Left colon (tissue), 2 donors: ENCODE data around the gene KASH5. TPM values are rescaled to one million over a fixed set of nuclear protein-coding genes. Genes with fewer than 3 reads are reported as not detected.

Experiments
- ATAC-seq: fragments of 200-7000 bp; cut with Tn5 transposase; one replicate; pipeline ENCODE4 v1.9.1; 2020; ENCODE audit warnings: mild to moderate bottlenecking, moderate library complexity
- DNase-seq, 2 donors: peaks; one replicate each; pipeline ENCODE4 v3.0.0-alpha.2; 2020
- intact Hi-C, 2 donors: fragments of 100-400 bp; cut with DNase I in 1 of 2; cut with micrococcal nuclease in 1 of 2; formaldehyde crosslinking; loops; one replicate each; pipeline versions ENCODE4 v1.11.2 to v1.14.0; 2022; cut with DNase I, micrococcal nuclease
- total RNA-seq, 2 donors: library from RNA; stranded (reverse); fragmentation: NEBNext Ultra II Directional; extraction: Animal tissue kit (Norgen Biotek cat#: 25700); gene quantifications; one replicate each; pipeline ENCODE4 v1.2.1, GENCODE V29; 2021
- donor health status: DM: no; HTN: no; CAD: no.
- donor health status: DM: yes; HTN: yes; CAD: no.

The KASH5 gene
- total RNA-seq, 2 donors from 2014 or later = not detected

DNA sequence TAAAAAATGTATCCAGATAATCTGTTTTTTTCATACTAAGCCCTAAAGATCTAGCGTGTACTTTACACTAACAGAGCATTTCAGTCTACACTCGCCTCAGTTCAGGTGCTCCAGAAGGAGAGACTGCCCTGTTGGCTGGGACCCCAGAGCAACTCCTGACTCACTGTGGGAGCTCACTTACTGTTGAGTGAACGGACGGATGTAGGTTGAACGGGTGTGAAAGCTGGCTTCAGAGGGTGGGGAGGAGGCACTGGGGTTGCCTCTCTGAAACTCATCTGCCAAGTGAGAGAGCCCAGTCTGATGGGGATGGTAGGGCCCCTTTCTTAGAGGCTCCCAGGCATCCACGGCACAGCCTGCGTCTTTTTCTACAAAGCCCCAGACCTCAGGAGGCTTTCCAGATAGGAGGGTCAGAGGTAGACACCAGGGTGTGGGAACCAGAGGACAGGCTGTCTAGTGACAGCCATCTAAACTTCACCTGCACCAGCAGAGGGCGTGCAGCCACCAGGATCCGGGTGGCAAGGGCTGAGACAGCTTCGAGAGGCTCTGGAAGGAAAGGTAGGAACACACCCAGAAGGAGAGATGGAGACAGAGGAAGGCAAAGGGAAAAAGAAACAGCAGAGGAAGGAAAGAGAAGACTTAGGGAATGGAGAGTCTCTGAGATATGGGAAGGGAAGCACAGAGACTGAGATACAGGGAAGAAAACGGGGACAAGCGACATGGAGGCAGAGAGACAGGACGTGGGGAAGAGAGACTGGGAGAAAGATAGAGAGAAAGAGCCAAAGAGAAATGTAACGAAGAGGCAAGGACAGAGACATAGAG, 3.7 kb downstream of the KASH5 start:
- DNase-seq = peak; percentile 64 to 83
- peak; percentile 96 for ATAC-seq
- intact Hi-C loops = loop anchor here in 1 of 2 donors (5.0 kb wide), 1 partner anchor 51 kb away; the partner anchor contains the start of gene SLC17A7

DNA sequence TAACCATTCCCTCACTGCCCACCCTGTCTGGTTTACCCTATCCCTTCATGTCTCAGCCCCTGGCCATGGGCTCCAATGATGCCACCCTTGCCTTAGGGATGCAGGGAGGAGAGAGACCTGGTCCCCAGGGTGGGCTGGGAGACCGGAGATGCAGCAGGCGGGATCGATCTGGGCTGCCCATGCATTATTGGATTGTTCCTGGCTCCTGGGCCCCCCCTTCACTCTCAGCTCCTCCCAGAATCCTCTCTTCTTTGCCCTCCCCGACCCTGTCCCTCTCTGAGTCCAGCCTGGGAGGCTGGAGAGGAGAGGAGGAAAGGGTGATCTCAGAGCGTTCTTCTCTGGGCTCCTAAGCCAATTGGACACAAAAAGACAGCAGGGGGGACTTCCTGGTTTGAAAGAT, 5.8 kb downstream of the KASH5 start:
- intact Hi-C loops = loop anchor here in 1 of 2 donors (5.0 kb wide), 1 partner anchor 48 kb away; the partner anchor contains the start of gene SLC17A7
- DNase-seq (no peak), ATAC-seq (no peak)

DNA sequence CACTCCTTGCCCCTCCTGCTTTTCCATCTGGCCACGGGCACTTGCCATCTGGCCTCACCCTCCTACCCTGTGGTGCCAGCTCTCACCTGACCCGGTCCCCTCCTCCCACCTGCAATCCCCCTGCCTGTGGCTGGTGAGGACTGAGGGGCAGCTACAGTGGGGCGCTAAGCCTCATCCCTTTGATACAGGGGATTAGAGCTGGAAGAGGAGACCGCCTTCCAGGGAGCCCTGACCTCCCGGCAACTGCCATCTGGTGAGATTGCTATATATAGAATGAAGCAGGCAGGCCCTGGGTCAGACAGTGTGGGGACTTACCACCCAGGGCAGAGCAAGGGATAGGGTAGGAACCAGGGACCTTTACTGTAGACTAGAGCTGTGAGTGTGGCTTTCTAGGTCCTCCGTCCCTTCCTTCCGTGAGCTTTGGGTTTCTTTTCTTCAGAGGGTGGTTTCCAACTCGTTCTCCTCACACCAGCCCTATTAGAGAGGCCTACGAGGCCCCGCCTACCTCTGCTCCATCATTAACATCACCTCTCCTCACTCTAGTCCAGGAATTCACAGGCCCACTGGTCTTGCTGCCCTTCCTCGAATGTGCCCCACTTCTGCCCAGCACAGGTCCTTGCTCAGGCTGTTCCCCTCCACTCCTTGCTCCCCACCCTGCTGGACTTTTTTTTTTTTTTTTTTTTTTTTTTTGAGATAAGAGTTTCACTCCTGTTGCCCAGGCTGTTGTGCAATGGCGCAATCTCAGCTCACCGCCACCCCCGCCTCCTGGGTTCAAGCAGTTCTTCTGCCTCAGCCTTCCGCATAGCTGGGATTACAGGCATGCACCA, 7.7 kb downstream of the KASH5 start:
- DNase-seq (no peak), ATAC-seq (no peak)
- intact Hi-C loops = no loop called here

DNA sequence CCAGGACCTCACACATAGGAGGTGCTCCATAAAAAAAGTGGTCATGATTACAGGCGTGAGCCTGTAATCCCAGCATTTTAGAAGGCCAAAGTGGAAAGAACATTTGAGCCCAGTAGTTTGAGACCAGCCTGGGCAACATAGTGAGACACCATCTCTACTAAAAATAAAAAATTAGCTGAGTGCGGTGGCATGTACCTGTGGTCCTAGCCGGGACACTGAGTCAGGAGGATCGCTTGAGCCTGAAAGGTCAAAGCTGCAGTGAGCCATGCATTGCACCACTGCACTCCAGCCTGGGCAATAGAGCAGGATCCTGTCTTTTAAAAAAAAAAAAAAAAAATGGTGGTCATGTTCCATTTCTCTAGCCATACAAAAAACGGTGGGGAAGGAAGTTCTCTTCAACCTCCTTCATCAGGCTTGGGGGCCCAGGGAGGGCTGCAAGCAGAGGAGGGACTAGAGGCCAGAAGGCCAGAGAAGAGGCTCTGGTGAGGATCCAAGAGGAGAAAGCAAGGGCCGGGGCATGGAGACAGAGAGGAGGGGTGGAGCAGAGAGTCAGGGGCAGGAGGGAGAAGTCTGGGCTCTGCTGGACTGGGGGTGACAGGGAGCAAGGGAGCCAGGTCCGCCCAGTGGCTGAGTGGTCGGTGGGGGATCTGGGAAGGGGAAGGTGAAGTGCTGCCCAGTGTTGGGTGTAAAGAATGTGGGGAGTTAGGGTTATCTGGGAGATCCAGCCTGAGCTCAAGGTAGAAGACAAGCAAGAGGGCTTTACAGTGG, 8.9 kb downstream of the KASH5 start:
- DNase-seq (no peak), ATAC-seq (no peak)
- intact Hi-C loops = no loop called here

- intact Hi-C loops = no loop called here
Measured at GRCh38 chr19:49398001-49398615, 10.1 kb downstream of the KASH5 start.

DNA sequence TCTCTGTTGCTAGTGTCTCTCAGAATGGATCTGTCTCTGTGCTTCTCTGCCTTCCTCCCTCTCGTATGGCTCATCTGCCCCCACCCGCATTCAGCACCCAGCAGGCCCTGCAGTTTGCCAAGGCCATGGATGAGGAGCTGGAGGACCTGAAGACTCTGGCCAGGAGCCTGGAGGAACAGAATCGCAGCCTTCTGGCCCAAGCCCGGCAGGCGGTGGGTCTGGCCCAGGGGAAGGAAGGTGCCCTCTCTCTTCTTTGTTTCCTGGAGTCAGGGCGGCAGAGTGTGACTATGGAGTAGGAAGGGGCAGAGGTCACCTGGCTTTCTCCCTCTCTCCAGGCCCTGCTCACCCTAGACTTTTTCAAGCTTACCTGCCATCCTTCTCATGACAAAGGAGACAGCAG, 10.9 kb downstream of the KASH5 start:
- intact Hi-C loops = no loop called here

More at GRCh38 chr19:49398001-49398615, 10.1 kb downstream of the KASH5 start:
- ATAC-seq (no peak), DNase-seq (no peak)

DNA sequence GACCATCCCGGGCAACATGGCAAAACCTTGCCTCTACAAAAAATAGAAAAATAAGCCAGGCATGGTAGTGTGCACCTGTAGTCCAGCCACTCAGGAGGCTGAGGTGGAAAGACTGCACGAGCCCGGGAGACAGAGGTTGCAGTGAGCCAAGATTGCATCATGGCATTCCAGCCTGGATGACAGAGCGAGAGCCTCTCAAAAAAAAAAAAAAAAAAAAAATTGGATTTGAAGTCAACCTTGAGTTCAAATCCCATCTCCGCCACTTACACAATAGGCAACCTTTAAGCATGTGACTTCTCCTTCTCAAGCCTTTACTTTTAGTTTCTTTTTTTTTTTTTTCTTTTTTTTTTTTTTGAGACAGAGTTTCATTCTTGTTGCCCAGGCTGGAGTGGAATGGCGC, 12.0 kb downstream of the KASH5 start:
- DNase-seq (no peak), ATAC-seq (no peak)
- intact Hi-C loops = no loop called here

More for the DNA sequence above, 10.9 kb downstream of the KASH5 start:
- ATAC-seq (no peak), DNase-seq (no peak)

- ATAC-seq = no peak
- no peak for DNase-seq
- intact Hi-C loops = no loop called here
Measured at GRCh38 chr19:49403404-49404187, 15.5 kb downstream of the KASH5 start.

DNA sequence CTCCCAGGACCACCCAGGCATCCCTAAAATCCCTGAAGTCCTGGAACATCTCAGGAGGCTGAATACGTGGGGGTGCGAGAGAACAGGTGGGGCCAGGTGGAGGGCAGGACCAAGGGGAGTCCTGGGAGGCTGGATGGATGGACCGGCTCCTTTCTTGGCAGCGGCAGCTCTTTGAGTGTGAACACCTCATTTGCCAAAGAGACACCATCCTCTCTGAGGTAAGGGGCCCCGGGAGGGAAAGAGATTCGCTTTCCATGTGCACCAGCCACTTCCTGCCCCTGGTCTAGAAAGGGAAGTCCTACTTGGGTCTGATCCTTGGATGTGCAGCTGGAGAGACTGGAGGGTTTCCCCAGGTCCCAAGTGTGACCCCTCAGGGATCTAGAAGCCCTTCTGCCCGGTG, 19.0 kb downstream of the KASH5 start:
- DNase-seq = no peak
- ATAC-seq = no peak
- intact Hi-C loops = no loop called here

- ATAC-seq (no peak), DNase-seq (no peak)
- intact Hi-C loops = no loop called here
Measured at GRCh38 chr19:49407482-49408015, 19.5 kb downstream of the KASH5 start.

DNA sequence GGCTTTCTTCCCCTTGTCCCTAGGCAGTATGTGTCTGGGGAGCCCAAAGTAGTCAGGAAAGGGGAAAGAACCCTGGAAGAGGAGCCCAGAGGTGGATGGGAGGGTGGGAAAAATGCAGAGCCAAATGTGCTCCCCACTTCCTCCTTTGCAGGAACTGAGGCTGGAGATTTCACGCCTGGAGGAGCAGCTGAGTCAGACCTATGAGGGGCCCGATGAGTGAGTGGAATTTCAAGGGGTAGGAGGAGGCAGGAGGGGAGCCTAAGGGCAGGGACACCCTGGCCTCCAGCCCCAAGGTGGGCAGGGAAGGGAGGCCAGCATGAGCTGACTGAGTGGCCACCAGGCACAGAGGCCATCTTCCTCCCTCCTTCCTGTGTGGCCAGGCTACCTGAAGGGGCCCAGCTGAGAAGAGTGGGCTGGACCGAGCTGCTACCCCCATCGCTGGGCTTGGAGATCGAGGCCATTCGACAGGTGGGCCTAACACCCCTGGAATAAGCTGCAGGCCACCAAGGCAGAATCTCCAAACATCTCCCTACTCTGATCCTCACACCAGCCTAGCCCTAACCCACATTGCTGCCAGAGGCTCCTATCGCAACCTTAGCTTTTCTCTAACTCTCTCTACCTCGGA, 20.9 kb downstream of the KASH5 start:
- ATAC-seq (no peak), DNase-seq (no peak)
- intact Hi-C loops = no loop called here

DNA sequence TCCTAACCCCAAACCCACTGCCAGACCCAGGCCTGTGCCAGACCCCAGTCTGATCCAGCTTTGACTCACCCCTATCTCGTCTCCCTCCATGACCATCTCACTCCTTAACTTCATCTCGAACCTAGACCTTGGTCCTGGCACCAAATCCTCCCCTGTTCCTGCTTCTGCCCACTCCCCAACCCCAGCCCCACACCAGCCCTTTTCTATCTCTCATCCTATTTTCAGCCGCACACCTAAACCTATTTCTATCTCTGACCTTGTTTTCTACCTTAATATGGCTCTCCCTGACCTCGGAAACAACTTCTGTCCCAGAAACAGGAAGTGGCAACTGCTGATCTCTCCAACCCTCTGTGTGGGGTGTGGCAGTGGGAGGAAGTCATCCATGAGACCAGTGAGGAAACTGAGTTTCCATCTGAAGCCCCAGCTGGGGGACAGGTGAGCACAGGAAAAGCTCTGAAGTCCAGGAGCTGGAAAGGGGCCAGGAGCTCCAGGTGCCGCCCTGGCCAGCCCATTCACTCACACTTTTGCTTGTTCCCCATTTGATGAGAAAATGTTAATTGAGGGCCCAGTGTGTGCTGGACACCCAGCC, 21.5 kb downstream of the KASH5 start:
- intact Hi-C loops = no loop called here
- ATAC-seq (peak; percentile 52), DNase-seq (no peak)

- ATAC-seq (no peak), DNase-seq (no peak)
- intact Hi-C loops = no loop called here
Measured at GRCh38 chr19:49411681-49412326, 23.8 kb downstream of the KASH5 start.

GRCh38 chr19:49413348-49413747, 25.3 kb downstream of the KASH5 start:
- no peak for DNase-seq
- intact Hi-C loops = no loop called here
- no peak for ATAC-seq

- ATAC-seq = no peak
- DNase-seq = no peak
- intact Hi-C loops = no loop called here
Measured at GRCh38 chr19:49414256-49414655, 26.2 kb downstream of the KASH5 start.

- ATAC-seq (no peak), DNase-seq (no peak)
- intact Hi-C loops = no loop called here
Measured at GRCh38 chr19:49415102-49415809, 27.2 kb downstream of the KASH5 start.
